Chondrocyte (in vitro differentiated cells): ENCODE data around the gene ILKAP. TPM values are rescaled to one million over a fixed set of nuclear protein-coding genes. Genes with fewer than 3 reads are reported as not detected.
A peak's percentile ranks its signal among the peaks of the same experiment; 100 is the strongest.

Experiments
- DNase-seq: peaks from one replicate; pipeline ENCODE4 v3.0.0; 2021; ENCODE audit warnings: mixed read lengths, low spot score
- H3K27ac Mint-ChIP-seq: one replicate; pipeline ENCODE4 v1.8.0; 2021; ENCODE audit warnings: mild to moderate bottlenecking, moderate library complexity, mixed read lengths; ENCODE audit not compliant: unreplicated experiment
- H3K27me3 Mint-ChIP-seq: 2 replicates; pipeline ENCODE4 v1.8.0; 2021; ENCODE audit warnings: low read depth, mixed read lengths
- H3K36me3 Mint-ChIP-seq: 2 replicates; pipeline ENCODE4 v1.8.0; 2021; ENCODE audit warnings: low read depth, mixed read lengths
- H3K4me1 Mint-ChIP-seq: 2 replicates; pipeline ENCODE4 v1.8.0; 2021; ENCODE audit warnings: low read depth, mild to moderate bottlenecking, mixed read lengths
- H3K4me3 Mint-ChIP-seq: one replicate; pipeline ENCODE4 v1.8.0; 2021; ENCODE audit warnings: mild to moderate bottlenecking, moderate library complexity, mixed read lengths; ENCODE audit not compliant: unreplicated experiment
- H3K9me3 Mint-ChIP-seq: 2 replicates; pipeline ENCODE4 v1.8.0; 2021; ENCODE audit warnings: low read depth, mixed read lengths
- total RNA-seq: library from RNA; stranded (reverse); gene quantifications from 3 replicates; pipeline ENCODE4 v1.2.1, GENCODE V29; 2021
- TF ChIP-seq, protein P1 (sequence below): fragments of 200-600 bp; sonication (generic); IDR thresholded peaks from 2 replicates; pipeline ENCODE4 v1.5.0; 2021; ENCODE audit warnings: antibody characterized with exemption, mild to moderate bottlenecking, moderate library complexity

The ILKAP gene
- total RNA-seq, 1 donor from 2014 or later, result 24.9 TPM

GRCh38 chr2:238155761-238156694, 47.5 kb downstream of the ILKAP start:
- Mint-ChIP-seq H3K4me1 (peaks cover 19% of the 10 kb centered on the region), H3K27me3 (no peaks in the 10 kb centered on the region), H3K9me3 (peaks cover 8% of the 10 kb centered on the region), H3K4me3 (no peak overlapping the region), H3K27ac (peak overlapping the region; percentile 47), H3K36me3 (peaks cover 2% of the 10 kb centered on the region)
- TF ChIP-seq, protein P1, sequence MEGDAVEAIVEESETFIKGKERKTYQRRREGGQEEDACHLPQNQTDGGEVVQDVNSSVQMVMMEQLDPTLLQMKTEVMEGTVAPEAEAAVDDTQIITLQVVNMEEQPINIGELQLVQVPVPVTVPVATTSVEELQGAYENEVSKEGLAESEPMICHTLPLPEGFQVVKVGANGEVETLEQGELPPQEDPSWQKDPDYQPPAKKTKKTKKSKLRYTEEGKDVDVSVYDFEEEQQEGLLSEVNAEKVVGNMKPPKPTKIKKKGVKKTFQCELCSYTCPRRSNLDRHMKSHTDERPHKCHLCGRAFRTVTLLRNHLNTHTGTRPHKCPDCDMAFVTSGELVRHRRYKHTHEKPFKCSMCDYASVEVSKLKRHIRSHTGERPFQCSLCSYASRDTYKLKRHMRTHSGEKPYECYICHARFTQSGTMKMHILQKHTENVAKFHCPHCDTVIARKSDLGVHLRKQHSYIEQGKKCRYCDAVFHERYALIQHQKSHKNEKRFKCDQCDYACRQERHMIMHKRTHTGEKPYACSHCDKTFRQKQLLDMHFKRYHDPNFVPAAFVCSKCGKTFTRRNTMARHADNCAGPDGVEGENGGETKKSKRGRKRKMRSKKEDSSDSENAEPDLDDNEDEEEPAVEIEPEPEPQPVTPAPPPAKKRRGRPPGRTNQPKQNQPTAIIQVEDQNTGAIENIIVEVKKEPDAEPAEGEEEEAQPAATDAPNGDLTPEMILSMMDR, result no peak
- peak; percentile 73 for DNase-seq

GRCh38 chr2:238155051-238155760, 48.3 kb downstream of the ILKAP start:
- H3K36me3 Mint-ChIP-seq, result peaks cover 2% of the 10 kb centered on the region
- TF ChIP-seq, protein P1, result no peak
- H3K27me3 Mint-ChIP-seq, result no peaks in the 10 kb centered on the region
- peak overlapping the region; percentile 47 for H3K27ac Mint-ChIP-seq
- H3K4me3 Mint-ChIP-seq, result no peak overlapping the region
- peaks cover 15% of the 10 kb centered on the region for H3K4me1 Mint-ChIP-seq
- DNase-seq, result peak; percentile 62
- peaks cover 8% of the 10 kb centered on the region for H3K9me3 Mint-ChIP-seq

- Mint-ChIP-seq H3K4me3 (no peak overlapping the region), H3K27ac (no peak overlapping the region), H3K36me3 (peaks cover 2% of the 10 kb centered on the region), H3K4me1 (peaks cover 14% of the 10 kb centered on the region), H3K27me3 (no peaks in the 10 kb centered on the region), H3K9me3 (peaks cover 8% of the 10 kb centered on the region)
- TF ChIP-seq, protein P1, result no peak
- DNase-seq, result peak; percentile 61
Observed at GRCh38 chr2:238154570-238154969, 48.9 kb downstream of the ILKAP start.

GRCh38 chr2:238152771-238153688, 50.5 kb downstream of the ILKAP start:
- Mint-ChIP-seq H3K36me3 (peaks cover 2% of the 10 kb centered on the region), H3K9me3 (peaks cover 8% of the 10 kb centered on the region), H3K27me3 (no peaks in the 10 kb centered on the region), H3K4me3 (no peak overlapping the region), H3K27ac (no peak overlapping the region), H3K4me1 (peaks cover 9% of the 10 kb centered on the region)
- TF ChIP-seq, protein P1, result peak; percentile 60
- DNase-seq, result no peak
